Fibroblast of skin of scalp (primary cell): Measurements from ENCODE around the gene AGBL4.

Experiments
- DNase-seq: peaks from one replicate; pipeline ENCODE4 v3.0.0-alpha.2; 2013

Gene AGBL4

GRCh38 chr1:48756683-48757316, 1267.0 kb downstream of the AGBL4 start:
- no peak for DNase-seq

- no peak for DNase-seq
Observed at GRCh38 chr1:48753293-48753692, 1270.5 kb downstream of the AGBL4 start.

DNA sequence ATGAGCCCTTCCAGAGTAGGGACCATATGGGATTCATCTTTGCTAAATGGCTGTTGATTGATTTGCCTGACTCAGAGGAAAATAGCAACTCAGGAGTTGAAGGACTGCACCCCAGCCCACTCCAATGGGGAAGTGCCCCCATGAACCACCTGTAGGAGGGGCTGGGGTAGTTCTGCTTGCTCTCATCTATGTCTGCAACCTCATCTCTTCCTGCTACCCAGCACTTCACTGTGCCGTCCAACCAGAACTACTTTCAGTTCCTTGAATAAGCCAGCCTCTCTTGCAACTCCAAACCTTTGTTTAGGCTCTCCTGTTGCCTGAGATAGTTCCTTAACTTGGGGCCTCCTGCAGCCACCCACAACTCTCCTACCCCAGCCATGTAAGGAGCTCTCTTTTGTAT, 1273.6 kb downstream of the AGBL4 start:
- DNase-seq: no peak

DNA sequence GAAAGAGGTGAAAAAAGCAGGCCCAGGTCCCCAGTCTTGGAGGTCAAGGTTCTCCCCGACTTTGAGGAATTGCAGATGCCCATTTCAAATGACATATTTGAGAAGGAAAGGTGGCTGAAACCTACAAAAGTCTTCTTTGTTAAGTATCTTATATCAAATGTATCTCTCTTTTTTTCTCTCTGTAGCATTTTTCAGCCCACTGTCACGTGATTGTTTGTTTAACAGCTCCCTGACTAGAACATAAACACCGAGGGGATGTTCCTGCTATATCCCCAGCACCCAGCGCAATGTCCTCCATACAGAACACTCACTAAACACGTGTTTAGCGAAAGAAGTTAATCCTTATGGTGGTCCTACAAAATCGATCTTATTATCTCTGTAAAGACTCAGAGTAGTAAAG, 1274.7 kb downstream of the AGBL4 start:
- DNase-seq: no peak

GRCh38 chr1:48746906-48747305, 1276.8 kb downstream of the AGBL4 start:
- no peak for DNase-seq

DNA sequence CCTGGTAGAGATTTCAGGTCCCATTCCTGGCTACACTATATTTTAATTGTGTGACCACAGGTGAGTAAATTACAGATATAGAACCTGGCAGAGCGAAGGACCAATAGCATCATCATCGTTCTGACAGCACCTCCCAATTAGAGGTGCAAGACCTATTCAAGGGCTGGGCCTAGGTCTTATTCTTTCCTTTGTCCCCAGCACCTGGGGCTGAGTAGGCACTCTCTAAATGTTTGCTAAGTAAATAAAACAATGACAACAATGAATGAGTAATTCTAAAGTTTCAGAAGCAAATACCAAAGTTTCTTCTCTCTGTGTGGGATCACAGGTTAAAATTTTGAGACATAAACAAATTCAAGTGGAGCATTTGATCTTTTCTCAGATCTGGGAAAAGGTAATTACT, 1279.7 kb downstream of the AGBL4 start:
- no peak for DNase-seq

GRCh38 chr1:48743480-48743879, 1280.3 kb downstream of the AGBL4 start:
- no peak for DNase-seq

DNA sequence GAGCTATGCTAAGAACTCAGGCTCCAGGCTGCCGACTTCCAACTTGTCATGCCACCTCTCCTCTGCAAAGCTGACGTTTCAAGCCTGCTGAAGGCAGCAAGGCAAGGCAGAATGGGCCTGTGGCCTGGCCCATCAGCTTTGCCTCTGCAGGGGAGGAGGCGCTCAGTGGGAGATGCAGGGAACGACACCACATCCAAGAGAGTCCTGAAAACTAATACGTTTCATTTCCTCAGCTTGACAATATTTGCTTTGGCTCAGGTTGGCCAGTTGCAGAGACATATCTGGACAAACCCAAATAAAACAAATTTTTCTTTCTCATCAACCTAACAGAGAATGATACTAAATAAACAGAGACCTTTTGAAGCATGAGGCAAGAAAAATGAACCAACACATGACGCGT, 1282.4 kb downstream of the AGBL4 start:
- DNase-seq: peak; percentile 4

- DNase-seq: no peak
Observed at GRCh38 chr1:48740621-48741020, 1283.1 kb downstream of the AGBL4 start.

DNA sequence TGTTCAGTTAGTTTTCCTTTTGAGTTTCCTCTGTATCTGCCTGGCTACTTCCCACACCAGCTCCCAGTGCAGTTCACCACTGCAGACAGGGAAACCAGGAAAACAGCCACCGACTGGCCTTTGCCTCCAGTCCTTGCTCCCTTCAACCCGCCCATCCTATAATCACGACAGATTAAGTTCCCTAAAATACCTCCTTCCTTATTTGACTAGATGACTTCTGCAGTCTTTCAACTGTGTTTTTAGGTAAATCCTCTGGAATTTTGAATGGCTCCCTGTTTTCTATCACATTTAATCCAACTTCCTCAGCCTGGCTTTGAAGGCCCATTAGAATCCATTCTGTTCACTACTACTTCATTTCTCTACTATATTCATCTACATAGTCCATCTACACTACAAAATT, 1284.7 kb downstream of the AGBL4 start:
- no peak for DNase-seq

- no peak for DNase-seq
Observed at GRCh38 chr1:48738356-48738755, 1285.4 kb downstream of the AGBL4 start.

GRCh38 chr1:48735796-48736195, 1288.0 kb downstream of the AGBL4 start:
- DNase-seq: no peak

DNA sequence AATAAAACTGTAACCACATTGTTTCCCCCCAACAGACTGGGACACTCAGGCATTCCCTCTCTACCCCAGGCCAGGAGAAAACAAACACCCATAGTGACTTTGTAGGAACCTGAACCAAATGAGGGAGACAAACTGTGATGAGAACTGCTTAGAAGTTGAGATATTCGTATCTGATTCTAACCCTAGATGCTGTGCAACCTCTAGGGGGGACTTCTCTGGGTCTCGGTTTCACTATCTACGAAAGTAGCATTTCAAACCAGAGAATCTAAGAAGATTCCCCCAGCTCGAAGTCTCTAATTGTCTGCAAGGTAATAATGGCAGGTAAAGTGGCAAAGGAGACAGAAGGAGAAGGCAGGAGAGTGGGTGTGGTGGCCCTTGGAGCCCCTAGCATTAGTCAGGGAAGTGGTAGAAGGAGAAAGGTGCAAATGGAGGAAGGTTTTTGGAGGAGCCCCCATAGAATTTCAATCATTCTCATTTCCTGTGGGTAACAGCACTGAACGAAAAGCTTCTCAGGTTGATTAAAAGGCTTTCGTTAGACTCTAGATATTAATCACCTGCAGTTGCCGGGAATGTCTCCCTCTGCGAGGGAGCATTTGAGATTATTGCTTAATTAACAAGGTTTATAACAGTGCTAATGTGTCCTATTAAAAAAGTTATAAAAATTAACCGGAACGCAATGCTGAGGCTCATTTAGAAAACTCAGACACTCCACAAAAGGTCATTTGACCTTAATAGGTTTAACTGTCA, 1293.4 kb downstream of the AGBL4 start:
- DNase-seq: no peak

DNA sequence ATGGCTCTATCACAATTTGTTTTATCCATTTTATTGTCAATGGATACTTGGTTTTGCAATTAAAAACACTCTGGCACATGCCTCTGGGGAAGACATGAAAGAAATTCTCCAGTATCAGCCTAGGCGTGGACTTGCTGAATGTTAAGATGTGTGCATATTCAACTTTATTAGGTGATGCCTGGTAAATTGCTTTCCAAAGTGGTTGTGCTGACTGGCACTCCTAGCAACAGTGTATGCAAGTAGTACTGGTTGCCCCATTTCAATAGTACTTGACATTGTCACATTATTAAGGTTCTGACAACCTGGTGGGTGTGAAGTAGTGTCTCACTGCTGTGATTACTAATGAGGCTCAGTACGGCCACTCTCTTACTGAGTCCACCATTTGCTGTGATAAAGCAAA, 1295.2 kb downstream of the AGBL4 start:
- DNase-seq: no peak

- DNase-seq: no peak
Observed at GRCh38 chr1:48726557-48727215, 1297.1 kb downstream of the AGBL4 start.

GRCh38 chr1:48726139-48726538, 1297.6 kb downstream of the AGBL4 start:
- no peak for DNase-seq

DNA sequence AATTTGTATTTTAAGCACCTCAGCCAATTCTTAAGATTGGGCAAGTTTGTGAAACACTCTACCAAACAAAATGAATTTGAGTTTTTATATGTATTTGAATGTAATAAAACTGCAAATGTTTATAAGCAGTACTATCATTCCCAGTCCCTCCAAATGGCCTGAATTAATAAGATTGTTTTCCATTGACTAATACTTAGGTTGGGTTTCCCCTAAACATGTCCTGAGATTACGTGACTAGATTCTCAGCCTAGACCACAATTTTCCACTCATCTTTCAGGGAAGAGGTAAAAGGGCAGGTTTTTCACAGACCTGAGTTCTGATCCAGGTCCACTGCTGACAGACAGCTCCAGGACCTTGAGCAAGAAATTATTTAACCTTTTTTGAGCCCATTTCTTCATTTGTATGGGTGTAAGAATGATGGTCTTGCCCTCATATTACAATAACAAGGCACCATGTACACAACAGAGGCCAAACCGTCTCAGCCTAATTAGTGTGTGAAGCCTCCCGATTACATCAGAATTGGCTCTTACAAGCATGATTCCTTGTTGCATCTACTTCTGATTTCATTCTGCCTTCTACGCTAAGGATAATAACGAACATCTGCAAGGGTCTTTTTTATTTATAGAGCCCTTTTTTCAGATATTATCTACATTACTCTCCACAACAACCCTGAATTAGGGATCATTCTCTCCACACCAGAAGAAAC, 1298.3 kb downstream of the AGBL4 start:
- peak; percentile 4 for DNase-seq

- DNase-seq: no peak
Observed at GRCh38 chr1:48720929-48721328, 1302.8 kb downstream of the AGBL4 start.

GRCh38 chr1:48718705-48719104, 1305.0 kb downstream of the AGBL4 start:
- no peak for DNase-seq

DNA sequence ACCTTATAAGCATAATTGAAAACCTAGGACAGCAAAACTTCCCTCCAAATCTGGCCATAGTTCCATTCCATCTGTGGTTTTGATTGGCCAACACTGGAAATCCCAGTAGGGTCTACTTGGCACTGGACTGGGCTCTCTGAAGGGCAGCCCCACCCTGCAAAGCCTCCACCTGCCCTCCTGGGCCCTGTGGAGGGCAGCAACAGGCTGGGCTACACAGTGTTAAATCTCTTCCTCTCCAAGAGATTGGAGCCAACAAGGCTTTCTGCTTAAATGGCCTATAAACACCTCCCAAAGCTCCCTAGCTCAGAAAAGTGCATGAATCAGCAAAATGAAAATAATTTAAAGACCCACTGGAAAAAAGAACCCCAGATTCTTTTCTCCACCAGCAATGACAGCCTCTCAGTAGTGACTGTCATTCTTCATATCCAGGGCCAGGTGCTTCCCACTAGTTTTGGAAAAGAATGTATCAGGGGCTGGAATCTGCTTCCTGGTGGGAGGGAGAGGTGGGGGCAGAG, 1305.6 kb downstream of the AGBL4 start:
- DNase-seq: no peak

DNA sequence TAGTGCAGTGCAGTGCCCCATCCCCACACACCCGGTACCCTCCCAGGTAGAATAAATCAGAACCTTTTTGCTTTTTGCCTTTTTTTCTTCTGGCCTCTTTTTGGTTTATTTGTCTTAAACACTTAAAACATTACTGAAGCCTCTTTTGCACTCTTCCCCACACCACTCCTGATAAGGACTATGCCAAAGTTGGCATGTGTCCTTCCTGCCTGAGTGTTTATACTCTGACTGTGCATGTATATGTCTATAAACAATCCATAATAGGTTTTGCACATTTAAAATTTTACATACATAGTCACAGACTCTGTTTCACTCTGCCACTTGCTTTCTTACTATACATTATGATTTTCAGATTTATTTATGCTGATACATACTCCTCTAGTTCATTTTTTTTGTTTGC, 1306.7 kb downstream of the AGBL4 start:
- no peak for DNase-seq

DNA sequence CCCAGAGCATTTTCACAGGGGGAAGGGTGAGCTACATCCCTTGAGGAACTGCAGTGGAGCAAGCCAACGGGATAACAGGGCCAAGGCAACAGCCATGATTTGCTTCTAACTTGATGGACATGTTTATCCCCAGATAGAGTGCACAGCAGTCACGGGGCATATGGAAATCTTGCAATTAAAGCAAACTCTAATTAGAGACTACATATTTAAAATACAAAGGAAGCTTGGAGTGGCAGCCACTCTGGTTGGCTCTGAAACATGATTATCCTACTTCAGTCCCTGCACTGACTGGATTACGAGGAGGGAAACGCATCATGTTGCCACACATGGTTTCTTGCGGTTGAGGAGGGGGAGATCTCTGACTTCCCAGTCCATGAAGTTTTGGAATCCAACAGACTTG, 1307.8 kb downstream of the AGBL4 start:
- DNase-seq: no peak

DNA sequence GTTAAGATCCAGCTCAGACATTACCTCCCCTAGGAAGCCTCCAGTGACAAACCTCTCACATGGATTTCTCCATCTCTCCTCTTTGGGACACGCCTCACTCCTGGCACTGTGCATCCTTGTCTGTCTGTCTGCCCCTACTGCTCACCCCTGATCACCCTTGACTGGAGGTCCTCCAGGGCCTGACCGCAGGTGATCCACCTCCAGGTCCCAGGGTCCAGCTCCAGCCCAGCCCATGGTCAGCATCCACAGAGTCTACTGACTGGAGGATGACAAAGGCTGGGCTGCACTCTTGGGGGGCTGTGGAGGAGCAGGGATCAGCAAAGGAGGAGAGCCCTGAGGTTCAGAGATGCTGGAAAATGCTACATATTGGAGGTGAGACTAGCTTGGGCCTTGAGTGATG, 1312.8 kb downstream of the AGBL4 start:
- no peak for DNase-seq
